Adrenal gland (tissue), 12 donors: ENCODE data around the gene RING1. TPM values are rescaled to one million over a fixed set of nuclear protein-coding genes. Genes with fewer than 3 reads are reported as not detected.

Source experiments
- DNase-seq, 7 donors: peaks; one replicate each; pipeline ENCODE4 v3.0.0-alpha.2; 2019 to 2020
- H3K27ac ChIP-seq, 5 donors: fragments of 200-600 bp; sonication (generic) in 4 of 5; 1 replicate in 3 of 5; 2 replicates in 2 of 5; pipeline versions ENCODE4 v1.5.1 to v1.8.0; 2016 to 2020; ENCODE audit warnings: mild to moderate bottlenecking in 1 of 5
- H3K27me3 ChIP-seq: fragments of 200-600 bp; 2 replicates; pipeline ENCODE4 v1.8.0; 2021
- H3K36me3 ChIP-seq, 2 donors: fragments of 200-600 bp; replicated peaks in 1 of 2; 1 replicate in 1 of 2; 2 replicates in 1 of 2; pipeline versions ENCODE4 v1.5.1 to v1.8.0; 2018 to 2022
- H3K4me1 ChIP-seq, 2 donors: fragments of 200-600 bp; replicated peaks in 1 of 2; 1 replicate in 1 of 2; 2 replicates in 1 of 2; pipeline versions ENCODE4 v1.5.1 to v1.8.0; 2018 to 2021
- H3K4me3 ChIP-seq, 4 donors: fragments of 200-600 bp; sonication (generic) in 3 of 4; one replicate each; pipeline ENCODE4 v1.5.1; 2016 to 2018
- H3K9me3 ChIP-seq, 3 donors: fragments of 200-600 bp; sonication (generic) in 1 of 3; replicated peaks in 1 of 3; 1 replicate in 2 of 3; 2 replicates in 1 of 3; pipeline versions ENCODE4 v1.5.1 to v1.8.0; 2016 to 2021
- POLR2A ChIP-seq, 2 donors: fragments of 450-650 bp; IDR thresholded peaks; one replicate each; pipeline ENCODE4 v1.6.1; 2017; ENCODE audit warnings: antibody characterized with exemption in 2 of 2, mild to moderate bottlenecking in 2 of 2, moderate library complexity in 1 of 2
- WGBS, 4 donors: extraction: QIAGEN DNeasy Blood & Tissue Kit in 2 of 4; methylation state at CpG; one replicate each; pipeline versions ENCODE4 v1.1.5 to v1.1.7; 2013 to 2017; 5-methylcytosine and 5-hydroxymethylcytosine counted together
- intact Hi-C, 2 donors: fragments of 100-400 bp; cut with DNase I; formaldehyde crosslinking; loops; one replicate each; pipeline versions ENCODE4 v1.14.1 to v1.15.0; 2022 to 2023
- polyA plus RNA-seq, 3 donors: library from polyadenylated mRNA; stranded (reverse); fragments of 200-250 nt in 2 of 3; fragments of 350-450 nt in 1 of 3; fragmentation: Illumina TruSeq in 1 of 3; extraction: RNeasy Lipid Tissue Mini Kit (QIAGEN cat#74804) in 1 of 3; gene quantifications; one replicate each; pipeline ENCODE4 v1.2.3, GENCODE V29; 2013 to 2014
- total RNA-seq, 9 donors: library from RNA; depleted of rRNA in 4 of 9; stranded (reverse); fragments of >200 nt in 4 of 9; fragments of 120-200 nt in 1 of 9; fragmentation: NEBNext Ultra II Directional in 1 of 9; extraction: Animal tissue kit (Norgen Biotek cat#: 25700) in 1 of 9; gene quantifications; one replicate each; pipeline versions ENCODE4 v1.1.0 to v1.2.4, GENCODE V29; 2013 to 2023
- TF ChIP-seq, protein P1 (sequence below), 6 experiments: fragments of 450-650 bp in 4 of 6; fragments of 200-600 bp in 2 of 6; sonication (generic) in 1 of 6; IDR thresholded peaks; 1 replicate in 5 of 6; 2 replicates in 1 of 6; pipeline versions ENCODE4 v1.5.1 to v1.8.0; 2016 to 2021; ENCODE audit warnings: antibody characterized with exemption in 6 of 6, mild to moderate bottlenecking in 2 of 6, moderate library complexity in 1 of 6
- donor health status: healthy with polysubstance abuse.
- donor health status: Bipolar disorder and iron deficiency.
- donor health status: DM: yes; HTN: yes; CAD: no.
- donor health status: DM: no; HTN: no; CAD: no.
- donor health status: DM: no; HTN: no; CAD: no.
- donor health status: DM: yes; HTN: yes; CAD: no.

Gene RING1
- total and polyA plus RNA-seq, 12 donors, result 8.5 to 107 (median 32.4) TPM

DNA sequence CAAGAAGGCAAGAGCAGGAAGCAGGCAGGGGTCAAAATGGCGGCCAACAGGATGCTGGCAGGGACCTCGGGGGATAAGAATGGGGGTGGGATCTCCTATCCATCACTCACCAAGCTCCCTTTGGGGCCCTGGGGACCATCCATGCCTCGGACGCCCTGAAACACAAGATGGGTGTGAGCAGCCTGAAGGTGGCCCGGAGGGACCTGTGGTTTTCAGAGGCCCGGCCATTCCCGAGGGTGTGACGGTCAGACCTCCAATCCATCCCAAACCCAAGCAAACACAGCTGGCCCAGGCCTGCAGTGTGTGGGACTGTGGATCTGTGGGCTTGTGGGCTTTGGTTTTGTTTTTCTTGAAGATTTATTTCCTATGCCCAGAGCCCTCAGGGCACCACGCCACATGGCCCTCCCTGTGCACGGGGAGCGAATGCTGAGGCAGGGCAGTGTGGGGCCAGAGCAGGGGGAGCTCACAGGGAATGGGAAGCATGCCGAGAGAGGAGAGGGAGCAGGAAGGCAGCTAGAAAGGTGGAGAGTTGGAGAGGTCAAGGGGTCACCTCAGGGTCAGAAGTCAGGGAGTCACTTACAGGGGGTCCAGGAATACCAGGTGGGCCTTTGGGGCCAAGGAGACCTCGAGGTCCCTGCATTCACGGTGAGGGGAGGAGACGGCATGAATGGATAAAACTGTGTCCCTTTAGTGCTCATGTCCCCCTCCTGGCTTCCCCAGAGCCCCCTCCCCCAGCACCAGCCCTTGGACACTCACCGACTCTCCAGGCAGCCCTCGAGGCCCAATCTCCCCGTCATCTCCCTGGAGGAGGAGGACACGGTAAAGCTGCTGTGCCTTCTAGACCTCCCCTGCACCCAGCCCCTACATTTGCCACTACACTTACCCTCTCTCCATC, 30.5 kb upstream of the RING1 start:
- Histone ChIP-seq H3K9me3 (no peaks in the 10 kb centered on the region), H3K27me3 (no peaks in the 10 kb centered on the region), H3K4me1 (no peaks in the 10 kb centered on the region), H3K27ac (no peak overlapping the region), H3K36me3 (no peaks in the 10 kb centered on the region), H3K4me3 (no peak overlapping the region)
- no peak for TF ChIP-seq POLR2A (IDR thresholded peaks at IDR 0.05)
- TF ChIP-seq, protein P1, sequence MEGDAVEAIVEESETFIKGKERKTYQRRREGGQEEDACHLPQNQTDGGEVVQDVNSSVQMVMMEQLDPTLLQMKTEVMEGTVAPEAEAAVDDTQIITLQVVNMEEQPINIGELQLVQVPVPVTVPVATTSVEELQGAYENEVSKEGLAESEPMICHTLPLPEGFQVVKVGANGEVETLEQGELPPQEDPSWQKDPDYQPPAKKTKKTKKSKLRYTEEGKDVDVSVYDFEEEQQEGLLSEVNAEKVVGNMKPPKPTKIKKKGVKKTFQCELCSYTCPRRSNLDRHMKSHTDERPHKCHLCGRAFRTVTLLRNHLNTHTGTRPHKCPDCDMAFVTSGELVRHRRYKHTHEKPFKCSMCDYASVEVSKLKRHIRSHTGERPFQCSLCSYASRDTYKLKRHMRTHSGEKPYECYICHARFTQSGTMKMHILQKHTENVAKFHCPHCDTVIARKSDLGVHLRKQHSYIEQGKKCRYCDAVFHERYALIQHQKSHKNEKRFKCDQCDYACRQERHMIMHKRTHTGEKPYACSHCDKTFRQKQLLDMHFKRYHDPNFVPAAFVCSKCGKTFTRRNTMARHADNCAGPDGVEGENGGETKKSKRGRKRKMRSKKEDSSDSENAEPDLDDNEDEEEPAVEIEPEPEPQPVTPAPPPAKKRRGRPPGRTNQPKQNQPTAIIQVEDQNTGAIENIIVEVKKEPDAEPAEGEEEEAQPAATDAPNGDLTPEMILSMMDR (IDR thresholded peaks at IDR 0.05), result no peak
- no peak for DNase-seq
- 78 to 89% (median 83%) methylated on average over 18 to 19 of the region's 19 CpGs for WGBS, 4 donors
- intact Hi-C loops, result loop anchor here in 1 of 2 donors (5.0 kb wide), 1 partner anchor 55 kb away; no protein-coding TSS in a partner anchor

DNA sequence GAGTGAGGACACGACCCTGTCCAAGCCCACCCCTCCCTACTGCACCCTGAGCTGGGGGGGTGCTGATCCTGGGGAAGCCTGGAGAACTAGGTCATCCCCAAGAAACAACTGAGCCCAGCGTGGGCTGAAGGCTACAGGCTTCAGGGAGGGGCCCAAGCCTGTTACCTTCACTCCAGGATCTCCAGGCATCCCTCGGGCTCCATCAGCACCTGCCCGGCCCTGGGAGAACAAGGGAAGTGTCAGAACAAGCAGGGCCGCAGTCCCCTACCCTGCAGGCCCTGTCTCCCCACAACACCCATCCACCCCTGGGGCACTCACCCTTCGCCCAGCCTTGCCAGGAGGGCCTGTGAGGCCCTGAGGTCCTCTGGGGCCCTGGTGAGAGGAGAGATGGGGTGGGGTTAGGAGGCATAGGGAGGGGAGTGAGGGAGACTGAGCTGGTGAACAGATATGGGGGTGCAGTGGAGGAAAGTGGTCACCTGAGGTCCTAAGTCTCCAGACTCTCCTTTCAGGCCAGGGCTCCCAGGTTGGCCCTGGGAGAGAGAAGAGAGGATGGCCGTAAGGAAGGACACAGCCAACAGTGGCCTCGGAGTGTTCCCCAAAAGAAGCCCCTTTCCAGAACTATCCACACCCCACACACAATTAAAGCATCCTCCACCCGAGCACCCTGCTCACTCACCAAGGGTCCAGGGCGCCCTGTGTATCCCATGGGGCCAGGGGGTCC, 29.4 kb upstream of the RING1 start:
- H3K36me3 ChIP-seq, result no peaks in the 10 kb centered on the region
- no peaks in the 10 kb centered on the region for H3K27me3 ChIP-seq
- no peaks in the 10 kb centered on the region for H3K9me3 ChIP-seq
- 87 to 92% (median 90%) methylated on average over 8 to 10 of the region's 10 CpGs for WGBS, 4 donors
- DNase-seq, result no peak
- intact Hi-C loops, result loop anchor here in 1 of 2 donors (5.0 kb wide), 1 partner anchor 53 kb away; no protein-coding TSS in a partner anchor
- H3K27ac ChIP-seq, result no peak overlapping the region
- no peak for TF ChIP-seq POLR2A (IDR thresholded peaks at IDR 0.05)
- TF ChIP-seq, protein P1 (IDR thresholded peaks at IDR 0.05), result no peak
- no peak overlapping the region for H3K4me3 ChIP-seq
- H3K4me1 ChIP-seq, result no peaks in the 10 kb centered on the region

DNA sequence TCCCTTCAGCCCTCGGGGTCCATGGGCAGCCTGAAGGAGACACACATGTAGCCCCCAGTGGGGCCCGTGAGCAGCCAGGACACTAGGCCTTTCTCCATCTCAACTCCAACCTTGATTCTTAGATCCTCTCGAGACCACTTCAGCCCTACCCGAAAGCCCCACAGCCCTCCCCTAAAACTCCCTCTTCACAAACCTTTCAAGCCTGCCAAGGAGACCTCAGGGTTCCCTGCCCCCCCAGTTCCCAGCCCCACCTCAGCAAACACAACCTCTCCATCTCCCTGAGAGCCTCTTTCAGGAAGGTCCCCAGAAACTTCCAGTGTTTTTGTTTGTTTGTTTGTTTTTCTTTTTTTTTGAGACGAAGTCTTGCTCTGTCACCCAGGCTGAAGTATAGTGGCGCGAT, 27.2 kb upstream of the RING1 start:
- no peaks in the 10 kb centered on the region for H3K9me3 ChIP-seq
- H3K4me3 ChIP-seq, result no peak overlapping the region
- DNase-seq, result no peak
- H3K27me3 ChIP-seq, result no peaks in the 10 kb centered on the region
- 85 to 93% (median 87%) methylated on average over 7 of the region's 7 CpGs for WGBS, 4 donors
- H3K27ac ChIP-seq, result no peak overlapping the region
- TF ChIP-seq, protein P1 (IDR thresholded peaks at IDR 0.05), result no peak
- TF ChIP-seq POLR2A (IDR thresholded peaks at IDR 0.05), result no peak
- no peaks in the 10 kb centered on the region for H3K4me1 ChIP-seq
- intact Hi-C loops, result no loop called here
- H3K36me3 ChIP-seq, result no peaks in the 10 kb centered on the region

GRCh38 chr6:33183071-33183683, 25.1 kb upstream of the RING1 start:
- H3K27ac ChIP-seq, result no peak overlapping the region
- no peaks in the 10 kb centered on the region for H3K36me3 ChIP-seq
- no peaks in the 10 kb centered on the region for H3K4me1 ChIP-seq
- no peak for TF ChIP-seq POLR2A (IDR thresholded peaks at IDR 0.05)
- TF ChIP-seq, protein P1 (IDR thresholded peaks at IDR 0.05), result no peak
- H3K27me3 ChIP-seq, result no peaks in the 10 kb centered on the region
- 69 to 73% (median 72%) methylated on average over 5 of the region's 5 CpGs for WGBS, 4 donors
- H3K9me3 ChIP-seq, result no peaks in the 10 kb centered on the region
- no peak for DNase-seq
- intact Hi-C loops, result no loop called here
- no peak overlapping the region for H3K4me3 ChIP-seq
